Uterus (tissue), 4 donors: Measurements from ENCODE around the gene TOR1A. TPM values are rescaled to one million over a fixed set of nuclear protein-coding genes. Genes with fewer than 3 reads are reported as not detected.
"Not testable (repeated sequence)": the region's sequence is repeated elsewhere in the genome, so short reads cannot be mapped to it uniquely, and the experiment has no call there.

Experiments
- DNase-seq, 2 donors: peaks; one replicate each; pipeline ENCODE4 v3.0.0-alpha.2; 2019 to 2020
- H3K27ac ChIP-seq, 2 donors: fragments of 200-600 bp; sonication (generic); 1 replicate in 1 of 2; 2 replicates in 1 of 2; pipeline ENCODE4 v1.5.1; 2016 to 2018
- H3K27me3 ChIP-seq, 2 donors: fragments of 200-600 bp; sonication (generic); one replicate each; pipeline ENCODE4 v1.5.1; 2018 to 2019; ENCODE audit warnings: control low read depth in 1 of 2
- H3K36me3 ChIP-seq, 2 donors: fragments of 200-600 bp; sonication (generic); one replicate each; pipeline ENCODE4 v1.5.1; 2019; ENCODE audit warnings: control low read depth in 1 of 2
- H3K4me1 ChIP-seq, 2 donors: fragments of 200-600 bp; sonication (generic); one replicate each; pipeline ENCODE4 v1.5.1; 2018 to 2019; ENCODE audit warnings: control low read depth in 1 of 2
- H3K4me3 ChIP-seq, 2 donors: fragments of 200-600 bp; sonication (generic); 1 replicate in 1 of 2; 2 replicates in 1 of 2; pipeline ENCODE4 v1.5.1; 2018 to 2019; ENCODE audit warnings: mild to moderate bottlenecking in 1 of 2
- H3K9me3 ChIP-seq, 2 donors: fragments of 200-600 bp; sonication (generic); one replicate each; pipeline ENCODE4 v1.5.1; 2019; ENCODE audit warnings: control low read depth in 1 of 2
- POLR2A ChIP-seq, 2 donors: fragments of 450-650 bp; IDR thresholded peaks; one replicate each; pipeline ENCODE4 v1.6.1; 2016; ENCODE audit warnings: antibody characterized with exemption in 2 of 2, mild to moderate bottlenecking in 1 of 2, moderate library complexity in 1 of 2
- intact Hi-C: fragments of 100-400 bp; cut with DNase I; formaldehyde crosslinking; loops from one replicate; pipeline ENCODE4 v1.15.1; 2023; ENCODE audit warnings: low total_unique reads
- total RNA-seq, 4 donors: library from RNA; depleted of rRNA in 3 of 4; stranded (reverse); fragments of >200 nt in 3 of 4; gene quantifications; one replicate each; pipeline versions ENCODE4 v1.1.0 to v1.2.4, GENCODE V29; 2014 to 2023
- TF ChIP-seq, protein P1 (sequence below), 4 experiments: fragments of 200-600 bp in 2 of 4; fragments of 450-650 bp in 2 of 4; sonication (generic) in 2 of 4; IDR thresholded peaks; one replicate each; pipeline ENCODE4 v1.5.1; 2016 to 2019; ENCODE audit warnings: antibody characterized with exemption in 4 of 4, mild to moderate bottlenecking in 2 of 4, moderate library complexity in 1 of 4
- donor health status: DM: yes; HTN: yes; CAD: no.

TOR1A gene
- total RNA-seq, 4 donors from 2014 or later, result 13.1 to 40.3 (median 33.0) TPM

GRCh38 chr9:129778469-129778868 is 45.5 kb downstream of the TOR1A start:
- H3K4me1 ChIP-seq, result peaks cover 0 to 9% of the 10 kb centered on the region in 2 donors
- no peaks in the 10 kb centered on the region for H3K27me3 ChIP-seq
- H3K9me3 ChIP-seq, result no peaks in the 10 kb centered on the region
- intact Hi-C loops, result no loop called here
- H3K4me3 ChIP-seq, result no peak overlapping the region
- DNase-seq, result no peak
- no peak overlapping the region for H3K27ac ChIP-seq
- no peaks in the 10 kb centered on the region for H3K36me3 ChIP-seq
- TF ChIP-seq POLR2A (IDR thresholded peaks at IDR 0.05), result no peak
- TF ChIP-seq, protein P1, sequence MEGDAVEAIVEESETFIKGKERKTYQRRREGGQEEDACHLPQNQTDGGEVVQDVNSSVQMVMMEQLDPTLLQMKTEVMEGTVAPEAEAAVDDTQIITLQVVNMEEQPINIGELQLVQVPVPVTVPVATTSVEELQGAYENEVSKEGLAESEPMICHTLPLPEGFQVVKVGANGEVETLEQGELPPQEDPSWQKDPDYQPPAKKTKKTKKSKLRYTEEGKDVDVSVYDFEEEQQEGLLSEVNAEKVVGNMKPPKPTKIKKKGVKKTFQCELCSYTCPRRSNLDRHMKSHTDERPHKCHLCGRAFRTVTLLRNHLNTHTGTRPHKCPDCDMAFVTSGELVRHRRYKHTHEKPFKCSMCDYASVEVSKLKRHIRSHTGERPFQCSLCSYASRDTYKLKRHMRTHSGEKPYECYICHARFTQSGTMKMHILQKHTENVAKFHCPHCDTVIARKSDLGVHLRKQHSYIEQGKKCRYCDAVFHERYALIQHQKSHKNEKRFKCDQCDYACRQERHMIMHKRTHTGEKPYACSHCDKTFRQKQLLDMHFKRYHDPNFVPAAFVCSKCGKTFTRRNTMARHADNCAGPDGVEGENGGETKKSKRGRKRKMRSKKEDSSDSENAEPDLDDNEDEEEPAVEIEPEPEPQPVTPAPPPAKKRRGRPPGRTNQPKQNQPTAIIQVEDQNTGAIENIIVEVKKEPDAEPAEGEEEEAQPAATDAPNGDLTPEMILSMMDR (IDR thresholded peaks at IDR 0.05), result no peak

GRCh38 chr9:129777769-129778130 is 46.2 kb downstream of the TOR1A start:
- intact Hi-C loops, result no loop called here
- H3K36me3 ChIP-seq, result no peaks in the 10 kb centered on the region
- no peaks in the 10 kb centered on the region for H3K9me3 ChIP-seq
- H3K27ac ChIP-seq, result peak overlapping the region; percentile 66 to 71
- no peaks in the 10 kb centered on the region for H3K27me3 ChIP-seq
- H3K4me3 ChIP-seq, result no peak overlapping the region
- peaks cover 0 to 9% of the 10 kb centered on the region in 2 donors for H3K4me1 ChIP-seq
- no peak for TF ChIP-seq POLR2A (IDR thresholded peaks at IDR 0.05)
- TF ChIP-seq, protein P1 (IDR thresholded peaks at IDR 0.05), result no peak
- no peak for DNase-seq

DNA sequence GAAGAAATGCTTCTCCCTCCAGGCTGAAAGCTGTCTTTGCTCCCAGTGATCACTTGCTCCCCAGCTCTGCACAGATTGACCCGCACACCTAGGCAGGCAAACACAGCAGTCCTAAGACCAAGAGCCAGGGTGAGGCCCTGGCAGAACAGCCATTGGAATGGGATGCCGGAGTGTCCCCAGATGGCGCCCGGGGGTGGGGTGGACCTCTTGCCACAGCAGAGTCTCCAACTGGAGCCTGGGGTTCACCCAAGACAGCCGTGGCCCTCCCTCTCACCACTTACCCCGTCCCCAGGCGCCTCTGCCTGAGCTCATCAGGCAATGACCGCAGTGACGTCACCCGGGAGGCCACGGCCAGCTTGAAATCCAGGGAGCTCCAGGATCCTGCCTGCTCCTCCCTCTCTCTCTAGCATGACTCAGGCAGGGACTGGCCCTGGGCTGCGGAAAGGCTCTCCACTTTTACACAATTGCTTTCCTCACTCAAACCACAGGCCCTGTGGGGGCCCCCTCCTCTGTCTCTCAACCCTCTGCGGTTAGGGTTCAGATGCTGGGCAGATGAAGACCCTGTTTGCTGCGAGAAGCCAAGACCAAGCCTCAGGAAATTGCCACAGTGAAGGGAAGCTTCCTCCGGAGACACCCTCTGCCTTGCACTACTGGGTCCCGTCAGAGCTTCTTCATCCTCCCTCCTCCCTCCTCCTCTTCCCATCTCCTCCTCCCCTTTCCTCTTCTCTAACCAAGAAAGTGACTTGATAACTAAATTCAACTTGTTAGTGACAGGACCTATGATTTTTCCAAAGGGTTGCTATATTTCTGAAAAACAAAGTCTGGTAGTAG is 46.8 kb downstream of the TOR1A start:
- peaks cover 0 to 9% of the 10 kb centered on the region in 2 donors for H3K4me1 ChIP-seq
- intact Hi-C loops, result no loop called here
- TF ChIP-seq POLR2A (IDR thresholded peaks at IDR 0.05), result no peak
- TF ChIP-seq, protein P1 (IDR thresholded peaks at IDR 0.05), result no peak
- peak overlapping the region; percentile 66 to 71 for H3K27ac ChIP-seq
- no peaks in the 10 kb centered on the region for H3K9me3 ChIP-seq
- peak; percentile 96 for DNase-seq
- no peaks in the 10 kb centered on the region for H3K27me3 ChIP-seq
- no peaks in the 10 kb centered on the region for H3K36me3 ChIP-seq
- no peak overlapping the region for H3K4me3 ChIP-seq

GRCh38 chr9:129776566-129776937 is 47.4 kb downstream of the TOR1A start:
- intact Hi-C loops, result no loop called here
- Histone ChIP-seq H3K4me3 (no peak overlapping the region), H3K27me3 (no peaks in the 10 kb centered on the region)

DNA sequence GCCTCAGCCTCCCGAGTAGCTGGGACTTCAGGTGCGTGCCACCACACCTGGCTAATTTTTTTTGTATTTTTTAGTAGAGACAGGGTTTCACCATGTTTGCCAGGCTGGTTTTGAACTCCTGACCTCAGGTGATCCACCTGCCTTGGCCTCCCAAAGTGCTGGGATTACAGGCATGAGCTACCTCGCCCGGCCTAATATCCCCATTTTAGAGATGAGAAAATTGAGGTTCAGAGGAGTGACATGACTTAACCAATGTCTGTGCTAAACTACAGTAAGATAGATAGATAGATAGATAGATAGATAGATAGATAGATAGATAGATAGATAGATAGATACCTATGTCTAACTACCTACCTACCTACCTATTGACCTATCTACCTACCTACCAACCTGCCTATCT is 47.8 kb downstream of the TOR1A start:
- H3K4me1 ChIP-seq, DNase-seq, H3K4me3 ChIP-seq, intact Hi-C loops, H3K36me3 ChIP-seq, H3K9me3 ChIP-seq, H3K27me3 ChIP-seq: not testable (repeated sequence)
- H3K27ac ChIP-seq, result peak overlapping the region in 1 of 2 donors; percentile 71

More at GRCh38 chr9:129776566-129776937, 47.4 kb downstream of the TOR1A start:
- DNase-seq, result peak; percentile 20 to 21
- no peaks in the 10 kb centered on the region for H3K36me3 ChIP-seq
- no peak for TF ChIP-seq POLR2A (IDR thresholded peaks at IDR 0.05)
- TF ChIP-seq, protein P1 (IDR thresholded peaks at IDR 0.05), result no peak
- H3K4me1 ChIP-seq, result peaks cover 0 to 9% of the 10 kb centered on the region in 2 donors
- no peaks in the 10 kb centered on the region for H3K9me3 ChIP-seq
- peak overlapping the region; percentile 66 to 71 for H3K27ac ChIP-seq
